Body of pancreas (tissue), 4 donors: ENCODE measurements around the gene ABHD6.

Source experiments
- CTCF ChIP-seq, 7 experiments: fragments of 450-650 bp in 4 of 7; fragments of 200-600 bp in 3 of 7; sonication (generic) in 3 of 7; IDR thresholded peaks; one replicate each; pipeline ENCODE4 v1.5.1; 2016 to 2019; ENCODE audit warnings: antibody characterized with exemption in 7 of 7
- POLR2A ChIP-seq, 3 donors: fragments of 450-650 bp; IDR thresholded peaks; one replicate each; pipeline ENCODE4 v1.6.1; 2016; ENCODE audit warnings: antibody characterized with exemption in 3 of 3, mild to moderate bottlenecking in 2 of 3

- no peak for TF ChIP-seq CTCF (IDR thresholded peaks at IDR 0.05)
- TF ChIP-seq POLR2A (IDR thresholded peaks at IDR 0.05) = no peak
Observed at GRCh38 chr3:58215317-58216025, 22.1 kb upstream of the ABHD6 start.
